AG09309 (cell line): ENCODE results near the gene ATG7.

Experiments
- DNase-seq: peaks from one replicate; pipeline ENCODE4 v3.0.0-alpha.2; 2010; ENCODE audit warnings: low read depth
- H3K4me3 ChIP-seq: 2 replicates; pipeline ENCODE4 v1.5.1; 2011; ENCODE audit warnings: mild to moderate bottlenecking, low read depth, low read length, moderate library complexity; ENCODE audit not compliant: control insufficient read depth
- CTCF ChIP-seq: IDR thresholded peaks from 2 replicates; pipeline ENCODE4 v1.5.1; 2011; ENCODE audit warnings: mild to moderate bottlenecking, low read depth, low read length, inconsistent platforms; ENCODE audit not compliant: insufficient read depth, control insufficient read depth; ENCODE audit errors: missing control alignments

The ATG7 gene

GRCh38 chr3:11600501-11601282, 328.5 kb downstream of the ATG7 start:
- no peak overlapping the region; the same call in 1 of the 2 replicates for H3K4me3 ChIP-seq
- DNase-seq, result peak; percentile 99
- no peak for TF ChIP-seq CTCF

- H3K4me3 ChIP-seq, result no peak overlapping the region
- no peak for TF ChIP-seq CTCF
- no peak for DNase-seq
Observed at GRCh38 chr3:11601446-11602238, 329.4 kb downstream of the ATG7 start.

GRCh38 chr3:11602239-11602840, 330.1 kb downstream of the ATG7 start:
- DNase-seq, result no peak
- no peak overlapping the region for H3K4me3 ChIP-seq
- TF ChIP-seq CTCF, result no peak

GRCh38 chr3:11602886-11603527, 330.8 kb downstream of the ATG7 start:
- no peak for TF ChIP-seq CTCF
- no peak overlapping the region for H3K4me3 ChIP-seq
- DNase-seq, result no peak

- no peak for TF ChIP-seq CTCF
- no peak overlapping the region for H3K4me3 ChIP-seq
- peak; percentile 86 for DNase-seq
Observed at GRCh38 chr3:11603628-11604027, 331.4 kb downstream of the ATG7 start.
